Right lobe of liver (tissue), 6 donors: ENCODE measurements around the gene GJA8. TPM values are rescaled to one million over a fixed set of nuclear protein-coding genes. Genes with fewer than 3 reads are reported as not detected.
"Not testable (repeated sequence)": the region's sequence is repeated elsewhere in the genome, so short reads cannot be mapped to it uniquely, and the experiment has no call there.

ENCODE experiments used
- ATAC-seq, 4 donors: fragments of 200-7000 bp; cut with Tn5 transposase; one replicate each; pipeline ENCODE4 v1.9.1; 2020; ENCODE audit warnings: mild to moderate bottlenecking in 4 of 4, moderate library complexity in 4 of 4
- DNase-seq, 3 donors: peaks; one replicate each; pipeline ENCODE4 v3.0.0-alpha.2; 2020
- H3K27ac ChIP-seq, 3 donors: fragments of 200-600 bp; one replicate each; pipeline ENCODE4 v1.8.0; 2022
- H3K27me3 ChIP-seq, 2 donors: fragments of 200-600 bp; one replicate each; pipeline ENCODE4 v1.8.0; 2022
- H3K36me3 ChIP-seq, 4 donors: fragments of 200-600 bp; sonication (generic) in 1 of 4; one replicate each; pipeline versions ENCODE4 v1.5.1 to v1.8.0; 2017 to 2022; ENCODE audit warnings: control low read depth in 1 of 4
- H3K4me1 ChIP-seq, 4 donors: fragments of 200-600 bp; sonication (generic) in 1 of 4; one replicate each; pipeline versions ENCODE4 v1.5.1 to v1.8.0; 2017 to 2022; ENCODE audit warnings: control low read depth in 1 of 4
- H3K4me3 ChIP-seq, 3 donors: fragments of 200-600 bp; one replicate each; pipeline ENCODE4 v1.8.0; 2022
- H3K9me3 ChIP-seq, 4 donors: fragments of 200-600 bp; sonication (generic) in 1 of 4; one replicate each; pipeline versions ENCODE4 v1.5.1 to v1.8.0; 2017 to 2022; ENCODE audit warnings: control low read depth in 1 of 4
- WGBS: methylation state at CpG from one replicate; pipeline ENCODE4 v1.1.6; 2018; ENCODE audit warnings: low coverage, low lambda C conversion rate; ENCODE audit not compliant: insufficient coverage; ENCODE audit errors: missing lambda C conversion rate; 5-methylcytosine and 5-hydroxymethylcytosine counted together
- intact Hi-C, 2 donors: fragments of 100-400 bp; cut with DNase I; formaldehyde crosslinking; loops; one replicate each; pipeline versions ENCODE4 v1.11.2 to v1.14.1; 2022
- total RNA-seq, 6 experiments: library from RNA; depleted of rRNA in 2 of 6; stranded (reverse); fragments of >200 nt in 2 of 6; fragmentation: NEBNext Ultra II Directional in 3 of 6; extraction: Animal tissue kit (Norgen Biotek cat#: 25700) in 3 of 6; gene quantifications; one replicate each; pipeline versions ENCODE4 v1.1.0 to v1.2.4, GENCODE V29; 2016 to 2023
- donor health status: DM: no; HTN: yes; CAD: no.
- donor health status: DM: no; HTN: no; CAD: no.
- donor health status: DM: no; HTN: no; CAD: no.
- donor health status: DM: no; HTN: yes; CAD: no.
- donor health status: DM: no; HTN: yes; CAD: no.

GJA8 gene
- total RNA-seq, 6 experiments from 2014 or later, result not detected

- H3K9me3 ChIP-seq, H3K4me1 ChIP-seq, DNase-seq, H3K27me3 ChIP-seq, H3K36me3 ChIP-seq, ATAC-seq, H3K4me3 ChIP-seq, H3K27ac ChIP-seq, intact Hi-C loops: not testable (repeated sequence)
- no CpG with 5 or more reads among the region's 1 CpG for WGBS
Observed at GRCh38 chr1:147942563-147942962, 40.0 kb downstream of the GJA8 start.

DNA sequence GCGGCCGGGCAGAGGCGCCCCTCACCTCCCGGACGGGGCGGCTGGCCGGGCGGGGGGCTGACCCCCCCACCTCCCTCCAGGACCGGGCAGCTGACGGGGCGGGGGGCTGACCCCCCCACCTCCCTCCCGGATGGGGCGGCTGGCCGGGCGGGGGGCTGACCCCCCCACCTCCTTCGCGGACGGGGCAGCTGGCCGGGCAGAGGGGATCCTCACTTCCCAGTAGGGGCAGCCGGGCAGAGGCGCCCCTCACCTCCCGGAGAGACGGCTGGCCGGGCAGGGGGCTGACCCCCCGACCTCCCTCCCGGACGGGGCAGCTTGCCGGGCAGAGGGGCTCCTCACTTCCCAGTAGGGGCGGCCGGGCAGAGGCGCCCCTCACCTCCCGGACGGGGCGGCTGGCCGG lies 46.9 kb downstream of the GJA8 start:
- H3K27me3 ChIP-seq, ATAC-seq, H3K9me3 ChIP-seq, H3K36me3 ChIP-seq, H3K27ac ChIP-seq, H3K4me1 ChIP-seq, H3K4me3 ChIP-seq, intact Hi-C loops: not testable (repeated sequence)
- DNase-seq, result peak in 1 of 3 donors; percentile 47
- no CpG with 5 or more reads among the region's 35 CpGs for WGBS

Other genes starting within 250 kb of the GJA8 start
- 10 to 100 TPM in 4 of 6 experiments, 1 to 10 TPM in 2; 6.8 to 17.7 (median 11.9) TPM for gene ACP6, start 232.3 kb upstream of the GJA8 start, total RNA-seq
- gene GJA5, start 142.2 kb upstream of the GJA8 start, total RNA-seq, result 1 to 10 TPM in 1 of 6 experiments, under 1 TPM in 5; 0.12 to 1.2 (median 0.56) TPM
- gene GPR89B, start 25.6 kb downstream of the GJA8 start, total RNA-seq, result 10 to 100 TPM in 3 of 6 experiments, 1 to 10 TPM in 3; 5.7 to 15.7 (median 8.7) TPM
- gene NBPF11, start 249.5 kb downstream of the GJA8 start, total RNA-seq, result 10 to 100 TPM in 3 of 6 experiments, 1 to 10 TPM in 3; 4.7 to 11.1 (median 8.4) TPM